DMS53 treated with DMSO at 0.1 percent for 48 hours (cell line): ENCODE results near the gene GMIP.

Source experiments
- DNase-seq: peaks from one replicate; lab custom pipeline; 2025; ENCODE audit not compliant: unreplicated experiment; lab: John Stamatoyannopoulos, UW

GMIP gene

DNA sequence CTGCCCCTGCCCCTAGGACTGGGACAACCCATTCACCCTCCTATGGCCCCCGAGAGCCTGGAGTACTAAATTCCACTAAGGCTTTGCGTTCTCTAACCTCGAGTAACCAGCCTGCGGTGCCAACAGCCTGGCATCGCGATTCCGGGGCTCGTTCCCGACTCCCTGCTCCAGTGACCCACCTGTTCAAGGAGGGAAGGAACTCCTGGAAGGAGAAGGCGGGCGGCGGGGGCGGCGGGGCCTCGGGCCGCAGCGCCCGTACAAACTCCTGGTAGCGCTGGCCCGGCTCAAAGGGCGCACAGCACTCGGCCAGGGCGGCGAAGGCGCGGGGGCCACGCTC is 6.3 kb downstream of the GMIP start:
- DNase-seq, result no peak

DNA sequence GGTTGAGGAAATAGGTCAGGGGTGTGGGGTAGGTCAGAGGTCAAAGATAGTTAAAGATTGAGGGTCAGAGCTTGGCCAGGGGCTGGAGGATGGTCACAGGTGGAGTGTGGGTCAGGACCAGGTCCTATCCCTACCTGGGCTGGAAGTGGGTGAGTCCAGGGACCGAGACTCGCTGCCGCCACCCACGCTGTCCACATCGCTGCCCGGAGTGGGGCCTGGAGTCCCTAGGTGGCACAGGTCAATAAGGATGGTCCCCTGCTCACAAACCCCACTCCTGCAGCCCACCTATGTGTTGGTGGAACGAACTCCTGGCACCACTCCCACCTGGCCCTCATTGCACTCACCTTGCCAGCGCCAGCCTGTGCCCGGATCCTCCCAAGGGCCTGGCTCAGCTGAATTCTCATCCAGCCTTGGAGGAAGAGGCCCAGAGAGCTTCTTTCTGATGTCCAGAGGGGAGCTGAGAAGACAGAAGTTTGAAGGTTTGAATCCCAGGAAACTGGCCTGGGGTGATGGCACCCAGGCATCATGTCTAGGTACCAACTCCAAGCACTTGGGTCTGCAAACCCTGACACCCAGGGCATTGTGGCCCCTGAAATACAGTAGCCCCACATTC is 6.8 kb downstream of the GMIP start:
- DNase-seq, result no peak

DNA sequence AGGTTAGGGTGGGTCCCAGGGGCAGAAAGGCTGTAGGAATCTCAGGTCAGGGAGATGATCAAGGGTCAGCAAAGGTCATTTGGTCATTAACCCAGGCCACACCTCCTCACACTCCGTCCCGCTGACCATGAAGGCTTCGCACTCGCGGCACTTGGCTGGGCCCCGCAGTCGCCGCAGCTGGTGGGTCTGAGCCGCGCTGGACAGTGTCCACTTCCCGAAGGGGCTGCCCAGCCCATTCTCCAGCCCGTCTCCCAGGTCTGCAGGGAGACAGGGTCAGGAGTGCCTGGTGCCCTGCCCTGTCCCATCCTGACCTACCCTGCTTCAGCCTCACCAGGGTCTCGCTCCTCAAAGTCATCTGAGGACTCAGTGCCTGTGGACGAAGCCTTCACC is 8.1 kb downstream of the GMIP start:
- no peak for DNase-seq

DNA sequence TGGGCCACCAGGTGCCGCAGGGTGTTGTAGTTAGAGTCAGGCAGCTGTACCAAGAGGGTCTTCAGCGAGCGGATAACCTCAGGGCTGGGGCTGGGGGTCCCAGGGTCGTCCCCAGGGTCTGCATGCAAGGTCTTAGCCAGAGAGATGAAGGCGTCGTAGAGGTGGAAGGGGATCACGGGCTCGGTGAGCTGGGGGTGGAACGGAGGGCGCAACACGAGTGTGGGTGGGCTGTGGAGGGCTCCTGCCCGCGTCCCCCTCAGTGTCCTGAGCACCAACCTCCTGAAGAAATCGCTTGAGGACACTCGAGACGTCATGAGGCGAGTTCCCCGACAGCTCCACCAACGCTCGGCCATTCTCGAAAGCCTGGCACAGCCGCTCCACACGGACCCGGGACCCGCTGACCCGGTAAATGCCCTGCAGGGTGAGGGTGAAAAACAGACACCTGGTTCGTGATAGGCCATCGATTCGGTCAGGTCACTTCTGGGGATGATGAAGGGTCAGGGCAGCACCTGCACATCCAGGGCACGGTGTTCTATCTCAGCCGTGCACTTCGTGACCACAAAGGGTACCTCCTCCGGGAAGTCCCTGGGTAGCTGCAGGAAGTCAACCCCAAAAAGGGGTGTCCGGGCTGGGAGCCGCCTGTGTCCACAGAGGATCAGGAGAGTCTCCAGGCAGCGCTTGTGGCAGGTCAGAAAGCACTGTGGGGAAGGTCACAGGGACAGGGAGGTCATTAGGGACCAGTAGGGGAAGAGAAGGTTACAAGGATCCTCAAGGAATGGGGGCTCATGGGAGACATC is 8.7 kb downstream of the GMIP start:
- no peak for DNase-seq

DNA sequence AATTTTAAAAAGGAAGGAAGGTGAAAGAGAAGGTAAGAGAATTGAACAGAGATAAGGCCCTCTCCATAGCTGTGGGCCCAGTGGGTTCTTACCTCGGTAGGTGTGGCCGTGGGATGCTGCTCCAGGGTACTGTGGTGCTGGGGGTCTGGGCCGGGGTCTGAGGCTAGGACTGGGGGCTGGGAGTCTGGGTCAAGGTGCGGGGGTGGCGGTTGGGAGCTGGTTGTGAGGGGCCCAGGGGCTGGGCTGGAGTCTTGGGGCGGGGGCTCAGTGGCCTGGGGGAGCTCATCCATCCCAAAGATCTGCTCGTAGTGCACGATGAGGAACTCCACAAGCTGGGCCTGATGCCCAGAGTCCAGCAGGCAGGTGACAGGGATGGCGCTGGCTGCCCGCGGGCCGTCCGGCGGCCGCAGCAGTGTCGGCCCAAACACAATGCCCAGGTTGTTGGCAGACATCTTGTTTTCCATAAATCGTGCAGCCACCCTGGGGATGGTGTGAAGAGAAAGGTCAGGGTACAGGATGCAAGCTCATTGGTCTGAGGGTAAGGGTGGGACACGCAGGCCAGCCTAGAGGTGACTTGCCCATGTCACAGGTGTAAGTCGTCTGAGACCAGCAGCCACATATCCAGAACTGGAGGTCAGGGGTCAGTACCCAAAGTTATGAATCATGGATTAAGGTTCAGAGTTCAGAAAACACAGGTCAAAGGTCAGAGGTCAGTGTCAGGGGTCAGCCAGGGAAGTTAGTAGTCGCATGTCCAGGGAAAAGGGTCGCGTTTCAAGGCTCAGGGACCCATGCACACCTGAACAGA is 9.5 kb downstream of the GMIP start:
- DNase-seq, result no peak

DNA sequence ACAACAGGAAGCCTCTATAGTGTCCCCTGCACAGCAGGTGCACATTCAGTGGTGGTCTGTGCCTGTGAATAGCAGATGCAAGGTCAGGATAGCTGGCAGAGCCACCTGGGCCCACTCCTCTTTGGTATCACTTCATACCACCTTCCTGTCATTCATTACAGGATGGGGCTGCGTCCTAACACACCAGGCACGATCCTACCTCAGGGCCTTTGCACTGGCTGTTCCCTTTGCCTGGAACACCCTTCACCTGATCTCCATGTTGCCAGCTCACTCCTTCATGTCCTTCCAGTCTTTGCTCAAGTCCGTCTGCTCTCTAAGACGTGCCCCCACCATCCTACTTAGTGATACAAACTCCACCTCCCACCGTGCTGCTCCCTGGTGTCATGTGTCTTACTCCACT is 10.8 kb downstream of the GMIP start:
- DNase-seq, result no peak

DNA sequence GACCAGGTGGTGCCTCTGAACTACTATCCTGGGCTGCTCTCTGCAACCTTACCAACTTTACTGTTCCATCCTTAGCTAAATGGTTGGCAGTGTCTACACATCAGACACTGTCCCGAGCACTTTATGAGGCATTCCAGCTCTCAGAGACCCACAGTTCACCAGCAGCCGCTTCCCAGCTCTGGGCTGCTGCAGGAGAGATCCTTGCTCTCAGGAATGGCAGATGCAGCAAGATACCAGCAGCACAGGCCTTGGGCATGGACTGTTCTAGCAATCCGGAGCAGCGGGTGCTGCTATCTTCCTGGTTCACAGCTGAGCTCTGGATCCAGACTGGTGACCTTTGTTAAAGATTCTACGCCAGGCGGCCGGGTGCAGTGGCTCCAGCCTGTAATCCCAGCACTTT is 12.1 kb downstream of the GMIP start:
- DNase-seq, result no peak

DNA sequence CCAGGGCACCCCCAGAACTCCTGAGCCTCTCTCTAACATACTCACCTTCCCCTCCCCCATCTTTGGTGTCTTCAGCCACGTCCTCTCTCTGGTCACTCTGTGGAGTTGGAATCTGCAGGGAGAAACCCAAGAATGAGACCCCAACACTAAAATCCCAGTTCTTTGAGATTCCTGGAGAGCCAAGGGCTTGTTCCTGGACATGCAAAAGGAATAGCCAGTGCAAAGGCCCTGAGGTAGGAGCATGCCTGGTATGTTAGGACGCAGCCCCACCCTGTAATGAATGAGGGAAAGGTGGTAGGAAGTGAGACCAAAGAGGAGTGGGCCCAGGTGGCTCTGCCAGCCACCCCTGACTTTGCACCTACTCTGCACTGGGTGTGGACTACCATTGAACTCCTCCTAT is 13.0 kb downstream of the GMIP start:
- no peak for DNase-seq

DNA sequence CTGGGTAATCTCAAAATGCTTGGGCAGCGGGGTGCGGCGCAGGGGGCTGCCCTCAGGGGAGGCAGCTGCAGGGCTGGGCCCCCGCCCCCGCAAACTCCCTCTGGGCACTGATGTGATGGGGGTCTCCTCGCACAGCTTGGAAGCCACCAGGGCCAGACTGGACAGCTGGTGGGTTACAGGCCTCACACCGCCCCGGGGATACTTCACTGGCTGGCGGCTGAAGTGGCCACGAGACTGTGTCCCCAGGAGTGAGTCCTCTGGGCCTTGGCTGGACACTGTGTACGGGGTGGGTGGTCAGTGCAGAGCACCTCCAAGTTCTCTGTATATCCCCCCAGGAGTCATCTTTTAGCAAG is 13.4 kb downstream of the GMIP start:
- DNase-seq, result no peak

DNA sequence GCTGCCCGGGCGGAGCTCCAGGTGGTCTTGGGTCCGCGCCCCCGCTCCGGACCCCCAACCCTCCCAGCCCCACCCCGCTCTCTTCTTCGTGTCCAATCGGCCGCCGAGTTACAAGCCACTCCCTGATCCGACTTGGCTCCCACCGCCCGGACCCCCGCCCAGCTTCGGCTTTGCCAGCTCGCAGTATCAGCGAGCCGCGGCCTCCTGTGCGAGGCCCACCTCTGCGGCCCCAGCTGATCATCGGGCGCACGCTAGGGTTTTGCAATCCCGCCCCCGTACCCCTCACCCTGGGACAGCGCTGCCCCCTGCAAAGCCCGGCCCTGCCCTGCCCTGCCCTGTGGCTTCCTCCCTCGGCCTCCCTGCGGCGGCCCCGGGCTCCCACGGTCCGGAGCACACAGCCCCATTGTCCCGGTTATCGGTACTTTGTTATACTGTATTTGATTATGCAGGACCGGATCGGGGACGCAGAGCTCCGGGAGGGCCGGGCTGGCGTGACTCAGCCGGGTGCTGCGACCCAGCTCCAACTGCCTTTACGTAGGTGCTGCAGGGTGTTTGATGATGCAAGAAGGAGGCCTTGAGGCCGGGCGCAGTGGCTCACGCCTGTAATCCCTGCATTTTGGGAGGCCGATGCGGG is 14.8 kb downstream of the GMIP start:
- DNase-seq, result peak; percentile 28

DNA sequence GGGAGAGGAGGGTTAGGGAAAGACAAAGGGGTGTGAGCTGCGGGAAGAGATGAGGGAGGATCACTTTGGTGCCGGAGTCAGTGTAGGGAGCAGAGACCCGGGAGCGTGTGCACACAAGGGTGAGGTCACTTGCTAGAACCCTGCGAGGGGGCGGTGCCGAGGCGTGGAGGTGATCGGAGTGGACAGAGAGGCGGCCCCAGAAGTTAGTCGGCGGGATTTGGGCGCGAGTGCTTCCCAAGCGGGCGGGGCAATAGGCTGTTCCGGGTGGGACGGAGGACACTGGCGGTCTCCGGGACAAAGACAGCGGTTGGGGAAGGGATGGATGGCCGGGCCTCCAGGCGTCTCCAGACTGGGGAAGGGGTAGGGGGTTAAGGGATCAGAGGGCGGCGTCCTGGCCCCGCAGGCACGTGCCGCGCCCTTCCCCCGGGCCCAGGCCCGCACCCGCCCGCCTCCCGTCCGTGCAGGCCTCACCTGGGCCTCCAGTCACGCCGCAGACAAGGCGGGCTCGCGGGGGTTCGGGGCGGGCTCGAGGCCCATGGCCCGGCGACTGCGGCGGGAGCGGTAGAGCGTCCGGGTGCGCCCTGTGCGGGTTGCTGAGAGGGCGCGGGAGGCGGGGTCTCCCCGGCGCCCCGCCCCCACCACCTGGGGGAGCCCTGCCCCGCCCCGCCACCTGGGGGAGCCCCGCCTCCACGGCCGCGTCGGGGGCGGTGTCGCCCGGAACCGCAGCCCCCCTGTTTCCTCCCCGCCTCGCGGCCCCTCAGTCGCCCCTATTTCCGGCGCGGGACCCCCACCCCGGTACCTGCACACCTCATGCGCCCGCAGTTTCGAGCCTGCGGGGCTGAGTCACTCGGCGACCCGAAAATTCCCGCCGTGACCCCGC is 15.6 kb downstream of the GMIP start, which contains the start of gene LPAR2:
Gene LPAR2, minus strand, starts transcription at position 600 of the 880 bp plus-strand sequence. CDS start 945 bp downstream, outside the sequence.
- DNase-seq, result peak; percentile 22

DNA sequence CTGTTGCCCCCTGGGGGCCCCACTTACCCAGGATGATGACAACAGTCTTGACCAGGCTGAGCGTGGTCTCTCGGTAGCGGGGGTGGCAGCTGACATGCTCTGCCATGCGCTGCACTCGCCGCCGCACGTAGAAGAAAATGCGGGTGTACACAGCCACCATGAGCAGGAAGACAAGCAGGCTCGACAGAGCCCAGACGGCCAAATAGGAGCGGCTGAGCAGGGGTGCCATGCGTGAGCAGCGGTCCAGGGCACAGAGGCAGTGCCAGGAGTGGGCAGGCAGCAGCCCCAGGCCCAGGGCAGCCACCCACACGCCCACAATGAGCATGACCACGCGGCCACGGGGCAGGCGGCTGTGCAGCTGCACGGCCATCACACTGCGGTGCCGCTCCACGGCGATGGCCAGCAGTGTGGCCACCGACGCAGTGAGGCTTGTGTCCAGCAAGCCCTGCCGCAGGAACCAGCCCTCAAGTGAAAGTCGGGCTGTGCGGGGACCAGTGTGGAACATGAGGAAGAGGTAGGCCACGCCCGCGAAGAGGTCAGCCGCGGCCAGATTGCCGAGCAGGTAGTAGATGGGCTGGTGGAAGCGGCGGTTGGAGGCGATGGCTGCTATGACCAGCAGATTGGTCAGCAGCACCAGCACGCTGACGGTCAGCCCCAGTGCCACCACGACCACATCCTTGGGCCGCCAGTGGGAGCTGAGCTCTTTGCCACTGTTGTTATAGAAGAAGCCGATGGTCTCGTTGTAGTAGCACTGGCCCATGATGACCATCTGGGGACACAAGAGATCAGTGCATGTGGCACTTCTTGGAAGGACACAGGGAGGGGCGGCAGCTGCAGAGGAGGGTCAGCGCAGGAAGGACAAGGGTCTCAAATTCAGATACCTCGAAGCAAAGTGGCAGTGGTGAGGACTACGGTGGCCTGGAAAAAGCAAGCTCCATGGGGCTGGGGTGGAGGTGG is 16.7 kb downstream of the GMIP start:
- DNase-seq, result no peak

DNA sequence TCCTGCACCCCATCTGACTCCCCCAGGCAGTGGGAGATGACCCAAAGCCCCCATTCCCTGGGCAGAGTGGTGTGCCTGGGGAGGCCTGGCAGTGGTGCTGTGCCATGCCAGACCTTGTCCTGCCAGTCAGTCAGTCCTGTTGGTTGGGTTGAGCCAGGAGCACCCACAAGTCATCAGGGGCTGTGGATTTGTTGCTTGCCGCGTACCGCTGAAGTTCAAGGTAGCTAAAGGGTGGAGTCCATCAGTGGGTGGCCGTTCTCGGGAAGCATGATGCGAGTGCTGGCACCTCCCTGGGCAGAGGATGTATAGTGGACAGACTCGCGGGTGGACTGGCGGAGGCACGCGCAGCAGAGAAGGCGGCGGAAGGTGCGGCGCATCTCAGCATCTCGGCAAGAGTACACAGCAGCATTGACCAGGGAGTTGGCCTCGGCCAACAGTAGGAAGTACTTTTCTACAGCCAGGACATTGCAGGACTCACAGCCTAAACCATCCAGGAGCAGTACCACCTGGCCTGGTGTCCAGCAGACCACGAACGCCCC is 19.4 kb downstream of the GMIP start:
- no peak for DNase-seq

DNA sequence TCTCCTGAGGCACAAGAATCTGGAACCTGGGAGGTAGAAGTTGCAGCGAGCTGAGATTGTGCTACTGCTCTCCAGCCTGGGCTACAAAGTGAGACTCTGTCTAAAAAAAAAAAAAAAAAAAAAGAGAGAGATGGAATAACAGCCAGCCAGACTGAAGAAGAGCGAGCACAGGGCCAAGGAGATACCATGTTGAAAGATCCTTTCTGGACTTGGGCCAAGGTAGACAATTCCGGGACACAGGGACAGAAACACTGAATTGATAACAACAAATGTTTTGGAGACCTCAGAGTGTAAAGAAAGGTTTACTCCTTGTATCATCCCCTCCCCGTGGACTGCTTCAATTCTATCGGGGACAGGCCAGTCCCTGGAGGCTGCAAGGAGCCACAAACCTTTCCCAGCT is 20.1 kb downstream of the GMIP start:
- DNase-seq, result no peak

DNA sequence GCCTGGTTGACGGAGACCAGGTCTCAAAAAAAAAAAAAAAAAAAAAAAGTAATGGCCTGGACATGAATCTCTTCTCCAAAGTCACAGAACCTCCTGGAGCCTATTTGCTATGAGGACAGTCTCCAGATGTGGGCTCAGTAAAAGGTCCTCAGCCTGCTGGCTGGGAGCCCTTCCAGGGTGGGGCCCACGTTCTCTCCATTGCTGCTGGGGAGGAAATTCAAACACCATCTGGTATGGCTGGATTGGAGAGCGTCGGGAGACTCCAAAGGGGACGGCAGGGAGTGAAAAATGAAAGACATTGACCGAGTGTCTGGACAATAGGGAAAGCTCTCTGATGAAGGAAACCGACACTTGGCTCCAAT is 23.6 kb downstream of the GMIP start:
- DNase-seq, result no peak

DNA sequence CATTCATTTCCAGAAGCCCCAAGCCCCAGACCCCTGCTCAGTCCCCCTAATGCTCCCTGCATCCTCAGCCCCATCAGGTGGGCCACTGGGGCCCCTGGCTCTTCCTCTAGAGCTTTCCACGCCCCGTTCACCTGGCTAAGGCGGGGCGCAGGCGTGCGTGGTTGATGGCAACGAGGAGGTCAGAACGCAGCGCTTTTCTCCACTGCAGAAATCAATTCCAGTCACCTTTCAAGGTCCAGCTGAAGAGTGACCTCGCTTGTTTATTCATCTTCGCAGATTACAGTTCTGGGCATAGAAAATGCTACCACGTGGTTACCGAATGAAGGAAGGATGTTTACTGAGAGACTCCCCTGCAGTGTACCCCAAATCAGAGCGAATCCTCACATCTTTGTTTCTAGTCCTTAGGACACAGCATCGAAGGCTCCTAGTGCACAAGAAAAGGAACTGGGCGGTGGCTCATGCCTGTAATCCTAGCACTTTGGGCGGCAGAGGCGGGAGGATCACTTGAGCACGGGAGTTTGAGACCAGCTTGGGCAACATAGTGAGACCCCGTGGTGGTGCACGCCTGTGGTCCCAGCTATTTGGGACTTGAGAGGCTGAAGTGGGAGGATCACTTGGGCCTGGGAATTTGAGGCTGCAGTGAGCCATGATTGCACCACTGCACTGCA is 24.1 kb downstream of the GMIP start:
- no peak for DNase-seq

DNA sequence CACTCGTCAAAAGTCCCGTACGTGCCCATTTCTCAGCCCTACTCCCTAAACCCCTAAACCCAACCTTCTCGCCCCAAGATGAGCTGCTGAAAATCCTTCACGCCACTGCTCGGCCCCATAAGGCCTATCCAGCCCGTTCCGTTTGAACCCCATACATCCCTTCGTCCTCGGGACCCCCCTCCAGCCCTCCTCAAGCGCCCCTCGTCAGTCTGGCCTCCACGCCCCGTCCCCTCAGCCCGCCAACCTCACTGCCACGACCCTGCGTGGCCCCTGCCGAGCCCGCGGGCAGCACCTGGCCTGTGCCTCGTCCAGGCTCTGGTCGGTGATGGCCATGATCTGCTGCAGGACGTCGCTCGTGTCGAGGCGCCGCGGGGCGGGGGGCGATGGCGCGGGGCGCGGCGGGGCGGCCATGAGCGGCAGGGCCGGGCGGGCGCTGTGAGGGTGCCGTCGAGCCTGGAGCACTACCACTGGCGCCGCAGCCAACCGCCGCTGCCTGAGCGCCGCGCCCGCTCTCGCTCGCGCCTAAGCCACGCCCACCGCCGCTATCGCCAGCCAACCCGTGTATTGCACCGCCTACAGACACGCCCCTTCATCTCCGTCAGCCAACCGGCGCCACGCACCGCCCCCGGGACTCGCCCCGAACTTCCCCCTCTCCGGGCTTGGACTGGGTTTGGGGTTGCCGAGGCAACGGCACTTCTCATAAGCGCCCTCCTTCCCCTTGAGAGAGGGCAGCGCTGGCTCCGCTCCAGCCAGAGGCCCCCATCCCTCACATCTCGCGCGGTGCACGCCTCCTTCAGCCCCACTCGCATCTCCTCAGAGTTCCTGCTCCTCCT is 25.0 kb downstream of the GMIP start, which contains the start of gene PBX4:
Gene PBX4, minus strand, starts transcription at position 469 of the 833 bp plus-strand sequence. Its CDS starts 58 bp downstream, at position 411.
- DNase-seq, result peak; percentile 71

DNA sequence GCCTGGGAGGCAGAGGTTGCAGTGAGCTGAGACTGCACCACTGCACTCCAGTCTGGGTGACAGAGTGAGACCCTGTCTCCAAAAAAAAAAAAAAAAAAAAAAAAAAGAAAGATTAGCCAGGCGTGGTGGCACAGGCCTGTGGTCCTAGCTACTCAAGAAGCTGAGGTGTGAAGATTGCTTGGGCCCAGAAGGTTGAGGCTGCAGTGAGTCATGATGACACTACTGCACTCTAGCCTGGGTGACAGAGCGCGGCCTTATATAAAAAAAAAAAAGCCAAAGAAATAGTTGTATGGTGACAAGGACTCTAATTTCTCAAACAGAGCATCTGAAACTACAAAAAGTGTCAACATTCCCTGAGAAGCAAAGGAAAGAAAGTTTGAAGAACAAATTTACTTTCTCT is 28.4 kb downstream of the GMIP start:
- no peak for DNase-seq
